Activated B cell treated with CpG ODN at 0.5 μM for 24 hours (primary cell): ENCODE data around the gene PLEK. TPM values are rescaled to one million over a fixed set of nuclear protein-coding genes. Genes with fewer than 3 reads are reported as not detected.
"Not testable (repeated sequence)": the region's sequence is repeated elsewhere in the genome, so short reads cannot be mapped to it uniquely, and the experiment has no call there.

ENCODE experiments used
- ATAC-seq: fragments of 200-7000 bp; cut with Tn5 transposase; one replicate; pipeline ENCODE4 v1.10.0; 2021; ENCODE audit warnings: low read depth, mild to moderate bottlenecking, moderate library complexity
- CTCF ChIA-PET: fragments of 350-600 bp; sonication (Branson Sonifier 250); formaldehyde crosslinking; loops from one replicate; lab custom pipeline; 2021; ENCODE audit warnings: antibody characterized with exemption; lab: Charles Lee
- POLR2A ChIA-PET: fragments of 350-600 bp; sonication (Branson Sonifier 250); formaldehyde crosslinking; loops from one replicate; lab custom pipeline; 2021; ENCODE audit warnings: antibody characterized with exemption; lab: Charles Lee
- DNase-seq: peaks from one replicate; pipeline ENCODE4 v3.0.0; 2022
- H3K27ac Mint-ChIP-seq: one replicate; pipeline ENCODE4 v1.8.0; 2020; ENCODE audit warnings: mixed read lengths
- H3K27me3 Mint-ChIP-seq: one replicate; pipeline ENCODE4 v1.8.0; 2021; ENCODE audit warnings: mixed read lengths
- H3K36me3 Mint-ChIP-seq: one replicate; pipeline ENCODE4 v1.8.0; 2021; ENCODE audit warnings: low read depth, mixed read lengths
- H3K4me1 Mint-ChIP-seq: one replicate; pipeline ENCODE4 v1.8.0; 2021; ENCODE audit warnings: mixed read lengths
- H3K4me3 Mint-ChIP-seq: one replicate; pipeline ENCODE4 v1.8.0; 2020; ENCODE audit warnings: mild to moderate bottlenecking, mixed read lengths
- H3K9me3 Mint-ChIP-seq: one replicate; pipeline ENCODE4 v1.8.0; 2020; ENCODE audit warnings: mixed read lengths
- CTCF ChIP-seq: fragments of 200-600 bp; IDR thresholded peaks from one replicate; pipeline ENCODE4 v1.8.0; 2022; ENCODE audit warnings: antibody characterized with exemption, mild to moderate bottlenecking
- intact Hi-C: fragments of 100-400 bp; cut with micrococcal nuclease; formaldehyde crosslinking; loops from one replicate; pipeline ENCODE4 v1.15.1; 2024
- total RNA-seq: library from RNA; stranded (reverse); gene quantifications from 2 replicates; pipeline ENCODE4 v1.2.3, GENCODE V29; 2022

The PLEK gene
- total RNA-seq, 1 donor from 2014 or later, result 140 TPM

DNA sequence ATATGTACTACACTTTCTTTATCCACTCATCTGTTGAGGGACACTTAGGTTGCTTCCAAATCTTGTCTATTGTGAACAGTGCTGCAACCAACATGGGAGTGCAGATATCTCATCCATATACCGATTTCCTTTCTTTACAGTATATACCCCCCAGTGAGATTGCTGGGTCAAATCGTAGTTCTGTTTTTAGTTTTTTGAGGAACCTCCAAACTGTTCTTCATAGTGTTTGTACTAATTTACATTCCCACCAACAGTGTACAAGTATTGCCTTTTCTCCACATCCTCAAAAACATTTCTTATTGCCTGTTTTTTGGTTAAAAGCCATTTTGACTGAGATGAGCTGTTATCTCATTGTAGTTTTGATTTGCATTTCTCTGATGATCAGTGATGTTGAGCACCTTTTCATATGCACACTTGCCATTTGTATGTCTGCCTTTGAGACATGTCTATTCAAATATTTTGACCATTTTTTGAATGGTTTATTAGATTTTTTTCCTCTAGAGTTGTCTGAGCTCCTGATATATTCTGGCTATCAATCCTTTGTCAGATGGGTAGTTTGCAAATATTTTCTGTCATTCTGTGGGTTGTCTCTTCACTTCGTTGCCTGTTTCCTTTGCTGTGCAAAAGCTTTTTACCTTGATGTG, 12.2 kb downstream of the PLEK start:
- intact Hi-C loops, result loop anchor here (1.0 kb wide), 2 partner anchors 8 to 12 kb away; partner anchors contain the start of gene PLEK
- POLR2A ChIA-PET, result interaction anchor here (0.7 to 1.0 kb wide), 3 partner anchors 10 to 49 kb away, joined by 3 to 5 read pairs (median 4); partner anchors contain the start of gene PLEK
- Mint-ChIP-seq H3K9me3 (no peaks in the 10 kb centered on the region), H3K27ac (peak overlapping the region; percentile 82), H3K4me3 (peak overlapping the region; percentile 33), H3K27me3 (no peaks in the 10 kb centered on the region), H3K4me1 (peaks cover 87% of the 10 kb centered on the region), H3K36me3 (peaks cover 72% of the 10 kb centered on the region)
- no peak for TF ChIP-seq CTCF
- ATAC-seq (peak; percentile 80), DNase-seq (no peak)
- CTCF ChIA-PET, result interaction anchor here (0.8 kb wide), 1 partner anchor 64 kb away, joined by 6 read pairs; no protein-coding TSS in a partner anchor

DNA sequence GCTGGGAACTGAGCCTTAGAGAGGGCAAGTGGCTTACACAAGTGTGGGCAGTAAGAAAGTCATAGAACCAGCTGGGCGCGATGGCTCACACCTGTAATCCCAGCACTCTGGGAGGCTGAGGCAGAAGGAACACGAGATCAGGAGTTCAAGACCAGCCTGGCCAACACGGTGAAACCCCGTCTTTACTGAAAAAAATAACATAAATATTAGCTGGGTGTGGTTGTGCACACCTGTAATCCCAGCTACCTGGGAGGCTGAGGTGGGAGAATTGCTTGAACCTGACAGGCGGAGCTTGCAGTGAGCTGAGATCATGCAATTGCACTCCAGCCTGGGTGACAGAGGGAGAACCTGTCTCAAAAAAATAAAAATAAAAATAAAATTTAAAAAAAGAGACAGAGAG, 13.7 kb downstream of the PLEK start:
- ATAC-seq, intact Hi-C loops, CTCF ChIA-PET, H3K27me3 Mint-ChIP-seq, DNase-seq, H3K4me3 Mint-ChIP-seq, H3K9me3 Mint-ChIP-seq: not testable (repeated sequence)
- H3K36me3 Mint-ChIP-seq, result peaks cover 78% of the 10 kb centered on the region
- POLR2A ChIA-PET, result interaction anchor here (1.0 kb wide), 2 partner anchors 10 to 31 kb away, joined by 3 to 6 read pairs; no protein-coding TSS in a partner anchor
- H3K27ac Mint-ChIP-seq, result peak overlapping the region; percentile 46
- peaks cover 93% of the 10 kb centered on the region for H3K4me1 Mint-ChIP-seq

GRCh38 chr2:68379184-68379708, 14.2 kb downstream of the PLEK start:
- CTCF ChIA-PET, result no interaction called here
- intact Hi-C loops, result no loop called here
- no peaks in the 10 kb centered on the region for H3K9me3 Mint-ChIP-seq
- H3K27me3 Mint-ChIP-seq, result no peaks in the 10 kb centered on the region
- POLR2A ChIA-PET, result interaction anchor here (0.7 to 1.0 kb wide), 3 partner anchors 9 to 31 kb away, joined by 3 to 6 read pairs (median 3); partner anchors contain the start of gene PLEK
- no peak for ATAC-seq
- peak overlapping the region; percentile 74 for H3K27ac Mint-ChIP-seq
- TF ChIP-seq CTCF, result no peak
- peak overlapping the region; percentile 54 for H3K4me3 Mint-ChIP-seq
- peaks cover 78% of the 10 kb centered on the region for H3K36me3 Mint-ChIP-seq
- peaks cover 93% of the 10 kb centered on the region for H3K4me1 Mint-ChIP-seq
- no peak for DNase-seq

DNA sequence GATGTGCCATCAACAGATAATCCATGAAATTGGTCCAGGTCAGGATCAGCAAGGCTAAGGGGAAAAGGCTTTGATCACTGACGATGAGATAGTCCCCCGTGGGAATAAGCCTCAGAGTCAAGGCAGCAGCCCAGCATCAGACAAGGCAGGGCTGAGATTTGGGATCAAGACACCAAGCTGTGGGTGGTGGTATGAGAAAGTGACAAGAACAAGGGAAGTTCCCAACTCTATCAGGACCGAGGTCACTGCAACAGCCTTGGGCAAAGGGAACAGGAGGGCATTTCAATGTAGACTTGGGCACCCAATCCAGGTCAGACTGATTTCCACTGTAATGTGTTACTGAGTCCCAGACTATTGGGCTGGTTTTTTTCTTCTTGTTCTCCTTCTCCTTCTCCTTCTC, 18.7 kb downstream of the PLEK start:
- peaks cover 89% of the 10 kb centered on the region for H3K36me3 Mint-ChIP-seq
- POLR2A ChIA-PET, result interaction anchor here (3.0 kb wide), 1 partner anchor 18 kb away, joined by 10 read pairs; the partner anchor contains the start of gene PLEK
- H3K27me3 Mint-ChIP-seq, result no peaks in the 10 kb centered on the region
- peak overlapping the region; percentile 91 for H3K27ac Mint-ChIP-seq
- ATAC-seq (no peak), DNase-seq (no peak)
- H3K4me1 Mint-ChIP-seq, result peaks cover 96% of the 10 kb centered on the region
- TF ChIP-seq CTCF, result no peak
- no peaks in the 10 kb centered on the region for H3K9me3 Mint-ChIP-seq
- intact Hi-C loops, result loop anchor here (10.0 kb wide), 1 partner anchor 451 kb away; no protein-coding TSS in a partner anchor
- H3K4me3 Mint-ChIP-seq, result peak overlapping the region; percentile 17
- CTCF ChIA-PET, result interaction anchor here (1.7 kb wide), 1 partner anchor 58 kb away, joined by 6 read pairs; no protein-coding TSS in a partner anchor

DNA sequence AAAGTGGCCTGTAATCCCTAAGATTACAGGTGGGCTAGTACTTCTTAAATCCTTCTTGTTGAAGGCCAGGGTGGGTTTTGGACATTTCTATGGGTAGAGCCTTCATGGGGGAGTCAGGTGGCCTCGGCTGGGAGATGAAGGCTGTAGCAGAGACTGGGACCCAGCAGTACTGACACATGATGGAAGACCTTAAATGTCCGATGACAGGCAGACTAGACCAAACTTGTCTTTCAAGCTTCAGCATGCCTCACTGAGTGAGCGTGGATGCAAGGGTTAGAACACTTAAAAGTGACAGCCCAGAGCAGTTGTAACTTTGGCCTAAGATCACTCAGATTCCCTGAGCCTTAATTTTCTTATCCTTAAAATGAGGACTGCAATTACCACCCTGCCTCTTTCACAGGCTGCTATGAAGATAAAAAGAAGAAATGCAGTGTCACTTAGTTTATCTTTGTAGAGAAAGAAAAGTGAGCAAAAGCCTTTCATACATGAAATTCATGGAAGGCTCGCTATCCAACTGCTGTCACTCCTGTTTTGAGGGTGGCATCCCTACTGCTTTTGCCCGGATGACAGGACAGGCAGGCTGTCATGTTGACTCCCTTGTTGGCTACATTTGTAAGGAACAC, 19.5 kb downstream of the PLEK start:
- Mint-ChIP-seq H3K27me3 (no peaks in the 10 kb centered on the region), H3K4me3 (peak overlapping the region; percentile 32), H3K27ac (peak overlapping the region; percentile 91), H3K9me3 (no peaks in the 10 kb centered on the region), H3K4me1 (peaks cover 96% of the 10 kb centered on the region), H3K36me3 (peaks cover 92% of the 10 kb centered on the region)
- intact Hi-C loops, result loop anchor here (1.0 to 10.0 kb wide), 2 partner anchors 7 to 450 kb away; no protein-coding TSS in a partner anchor
- ChIA-PET CTCF (interaction anchor here (1.7 kb wide), 1 partner anchor 57 kb away, joined by 6 read pairs; no protein-coding TSS in a partner anchor), POLR2A (interaction anchor here (0.5 to 2.8 kb wide), 5 partner anchors 12 to 42 kb away, joined by 3 to 15 read pairs (median 5); partner anchors contain the start of gene PLEK)
- no peak for ATAC-seq
- DNase-seq, result no peak
- no peak for TF ChIP-seq CTCF
